ENCODE results near the gene SNRK.
"Not testable (repeated sequence)": the region's sequence is repeated elsewhere in the genome, so short reads cannot be mapped to it uniquely, and the experiment has no call there.

Gene SNRK

DNA sequence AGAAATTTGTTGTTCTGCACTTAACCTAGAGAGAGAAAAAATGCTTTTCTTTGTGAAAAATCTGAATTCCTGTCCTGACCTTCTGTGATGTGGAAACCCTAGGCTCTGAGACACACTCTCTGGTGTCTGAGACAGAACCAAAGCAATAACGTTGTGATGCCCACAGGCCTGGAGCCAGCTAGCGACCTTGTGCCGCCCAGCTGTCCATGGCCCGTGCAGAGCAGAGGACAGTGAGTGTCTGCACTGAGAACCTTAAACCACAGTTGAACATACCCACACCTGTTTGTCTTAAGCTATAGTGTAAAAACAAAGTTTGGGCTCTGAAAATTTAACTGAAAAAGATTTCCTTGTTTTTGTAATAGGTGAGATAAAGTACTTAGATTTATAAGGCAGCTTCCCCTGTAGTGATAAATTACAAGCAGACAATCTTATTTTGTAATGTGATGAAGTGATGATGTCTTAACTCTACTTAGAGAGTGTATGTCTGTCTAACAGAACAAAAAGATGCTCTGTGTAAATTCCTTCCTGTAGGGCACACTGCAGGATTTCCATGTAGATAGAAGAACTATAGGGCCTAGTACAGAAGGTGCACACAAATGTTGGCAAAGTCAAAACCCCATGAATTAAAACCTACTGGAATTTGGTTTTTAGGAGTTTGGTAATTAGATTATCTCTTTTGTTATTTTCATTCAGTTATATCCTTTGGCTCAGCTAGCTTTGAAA is 62.7 kb downstream of the SNRK start:
- no peak for DNase-seq

DNA sequence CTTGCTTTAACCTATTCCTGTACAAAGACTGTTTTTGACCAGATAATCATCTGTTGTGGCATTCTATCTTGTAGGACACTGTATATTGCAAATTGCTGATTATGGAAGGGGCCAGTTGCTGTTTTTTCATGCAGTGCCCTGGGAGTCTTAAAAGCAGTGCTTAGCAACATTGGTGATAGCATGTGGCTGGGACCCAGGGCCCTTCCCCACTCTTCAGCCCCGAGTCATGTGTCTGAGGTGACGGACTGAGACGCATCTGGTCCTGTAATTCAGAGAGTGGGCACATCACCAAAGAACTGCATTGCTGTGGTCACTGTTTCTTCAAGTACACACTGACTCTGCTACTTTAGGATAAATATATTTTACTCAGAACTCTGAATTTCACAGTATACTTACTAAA is 63.4 kb downstream of the SNRK start:
- DNase-seq = no peak

DNA sequence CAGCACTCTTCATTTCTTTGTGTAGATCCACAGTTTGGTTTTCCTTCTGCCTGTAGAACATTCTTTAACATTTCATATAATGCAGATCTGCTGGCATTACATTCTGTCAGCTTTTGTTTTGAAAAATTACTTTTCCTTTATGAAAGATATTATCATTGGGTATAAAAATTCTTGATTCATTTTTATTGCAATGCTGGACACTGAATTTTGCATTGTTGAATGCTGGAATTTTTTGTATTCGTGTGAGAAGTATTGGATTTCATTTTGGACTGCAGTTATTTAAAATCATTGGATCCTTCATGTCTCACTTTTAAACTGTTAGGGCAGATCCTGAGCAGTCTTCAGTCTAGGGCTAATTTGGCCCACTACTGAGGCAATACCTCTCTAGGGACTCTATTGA is 67.1 kb downstream of the SNRK start:
- no peak for DNase-seq

DNA sequence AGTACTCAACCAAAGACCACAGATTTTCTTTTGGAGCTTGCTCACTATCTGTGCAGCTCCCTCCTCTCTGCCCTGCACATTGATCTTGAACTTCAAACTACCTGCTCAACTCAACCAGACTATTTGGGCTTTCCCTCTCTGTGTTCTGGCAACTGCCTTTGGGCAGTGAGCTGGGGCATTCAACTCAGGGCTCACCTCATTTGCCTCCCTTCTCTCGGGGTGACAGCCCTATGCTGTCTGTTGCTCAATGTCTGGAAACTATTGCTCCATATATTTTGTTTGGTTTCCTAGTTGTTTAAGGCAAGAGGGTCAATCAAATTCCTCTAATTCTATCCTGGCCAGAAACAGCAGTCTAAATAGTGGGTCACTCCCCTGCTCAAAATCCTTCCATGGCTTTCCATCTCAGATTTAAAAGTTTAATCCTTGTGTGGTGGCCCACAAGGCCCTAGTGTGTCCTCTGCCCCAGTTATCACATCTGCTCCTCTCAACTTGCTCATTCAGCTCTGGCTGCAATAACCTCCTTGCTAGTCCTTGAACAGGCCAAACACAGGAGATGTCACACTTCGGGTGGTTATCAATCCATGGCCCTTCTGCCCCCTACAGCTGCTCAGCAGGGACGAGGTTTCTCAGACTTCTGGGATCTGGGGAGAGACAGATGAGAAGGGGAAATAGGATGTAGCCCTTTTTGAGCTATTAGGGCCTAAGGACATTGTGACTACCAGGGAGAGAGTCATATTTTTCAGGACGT is 67.8 kb downstream of the SNRK start:
- no peak for DNase-seq

DNA sequence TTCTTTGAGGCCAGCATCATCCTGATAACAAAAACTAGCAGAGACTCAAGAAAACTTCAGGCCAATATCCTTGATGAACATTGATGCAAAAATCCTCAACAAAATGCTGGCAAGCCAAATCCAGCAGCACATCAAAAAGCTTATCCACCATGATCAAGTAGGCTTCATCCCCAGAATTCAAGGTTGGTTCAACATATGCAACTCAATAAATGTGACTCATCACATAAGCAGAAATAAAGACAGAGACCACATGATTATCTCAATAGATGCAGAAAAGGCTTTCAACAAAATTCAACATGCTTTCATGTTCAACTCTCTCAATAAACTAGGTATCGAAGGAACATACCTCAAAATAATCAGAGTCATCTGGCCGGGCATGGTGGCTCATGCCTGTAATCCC is 69.7 kb downstream of the SNRK start:
- not testable (repeated sequence) for DNase-seq

DNA sequence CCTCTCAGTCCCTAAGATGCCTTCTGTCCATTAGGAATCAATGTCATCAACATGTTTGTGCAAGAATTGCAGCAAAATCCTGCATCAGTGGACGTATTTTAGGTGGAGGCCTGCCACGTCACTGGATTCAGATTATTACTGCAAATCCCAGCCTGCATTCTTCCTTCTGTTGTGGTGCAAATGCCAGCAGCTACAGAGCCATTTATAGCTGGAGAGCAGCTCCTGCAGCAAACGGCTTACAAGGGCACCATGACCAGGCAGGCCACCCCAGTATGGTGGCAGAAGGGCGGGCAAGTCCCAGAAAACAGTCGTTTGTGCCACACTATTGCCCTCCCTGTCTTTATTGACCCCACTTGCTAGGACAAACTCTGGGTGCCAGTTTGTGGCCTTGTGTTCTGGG is 74.7 kb downstream of the SNRK start:
- DNase-seq = no peak

DNA sequence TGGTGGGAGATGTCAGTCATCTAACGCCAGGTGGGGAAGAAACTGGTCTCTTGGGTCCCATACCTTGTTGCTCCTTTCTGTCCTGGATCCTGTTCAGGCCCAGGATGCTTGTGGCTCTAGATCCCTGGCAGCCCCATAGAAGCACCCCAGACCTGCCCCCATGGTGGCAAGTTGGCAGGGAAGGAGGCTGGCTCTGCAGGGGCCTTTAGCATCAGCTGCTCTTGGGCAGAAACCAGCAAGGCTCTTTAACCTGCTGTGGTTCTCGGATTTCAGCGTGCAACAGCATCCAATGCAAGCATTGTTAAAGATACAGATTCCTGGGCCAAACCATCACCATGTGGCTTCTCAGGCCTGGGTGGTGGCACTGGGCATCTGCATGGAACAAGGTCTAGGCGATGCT is 75.8 kb downstream of the SNRK start:
- DNase-seq = no peak

DNA sequence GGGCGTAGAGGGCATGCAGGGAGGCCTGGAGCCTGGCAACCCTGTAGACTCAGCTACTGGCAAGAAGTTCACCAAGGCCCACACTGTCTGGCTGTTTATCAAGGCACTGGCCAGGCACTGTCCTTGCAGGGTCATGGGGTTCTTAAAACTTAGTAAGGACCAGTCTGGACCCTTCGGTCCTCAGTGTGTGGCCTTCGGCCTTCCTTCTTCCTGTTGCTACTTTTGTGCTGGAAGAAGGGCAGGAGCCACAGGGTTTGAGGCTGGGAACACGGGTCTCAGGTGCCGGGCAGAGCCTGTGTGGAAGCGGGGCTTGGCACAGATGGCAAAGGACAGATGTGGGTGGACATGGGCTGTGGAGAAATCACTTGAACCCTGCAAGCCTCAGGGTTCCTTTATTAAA is 76.6 kb downstream of the SNRK start:
- no peak for DNase-seq

DNA sequence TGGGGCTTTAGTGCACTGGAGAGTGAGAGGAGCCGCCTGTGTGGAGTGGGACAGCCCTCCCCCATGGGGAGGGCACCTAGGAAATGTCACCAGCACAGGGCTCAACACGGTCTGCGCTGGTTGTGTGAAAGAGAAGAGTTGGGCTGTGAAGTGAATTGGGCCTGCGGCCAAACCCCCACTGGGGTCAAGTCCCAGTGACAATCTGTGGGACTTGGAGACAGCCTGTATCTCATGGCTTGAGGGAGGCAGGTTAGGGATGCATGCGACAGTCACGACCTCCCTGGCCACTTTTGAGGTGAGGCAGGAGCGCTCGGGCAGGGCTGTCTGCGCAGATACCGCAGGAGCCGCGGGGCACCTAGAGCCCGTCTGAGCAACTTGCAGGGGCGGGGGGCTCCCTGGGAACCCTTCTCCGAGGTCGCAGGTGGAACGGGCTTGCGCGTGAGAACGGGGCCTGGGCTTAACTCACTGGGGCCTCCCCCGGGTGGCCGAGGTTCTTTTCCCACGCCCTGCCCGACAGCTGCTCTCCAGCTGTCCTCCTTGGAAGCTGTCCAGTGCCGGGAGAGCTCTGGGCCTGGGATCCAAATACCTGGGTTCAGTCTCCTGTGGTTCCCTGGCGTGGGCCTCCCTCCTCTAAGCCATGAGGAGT is 77.4 kb downstream of the SNRK start:
- DNase-seq = no peak

DNA sequence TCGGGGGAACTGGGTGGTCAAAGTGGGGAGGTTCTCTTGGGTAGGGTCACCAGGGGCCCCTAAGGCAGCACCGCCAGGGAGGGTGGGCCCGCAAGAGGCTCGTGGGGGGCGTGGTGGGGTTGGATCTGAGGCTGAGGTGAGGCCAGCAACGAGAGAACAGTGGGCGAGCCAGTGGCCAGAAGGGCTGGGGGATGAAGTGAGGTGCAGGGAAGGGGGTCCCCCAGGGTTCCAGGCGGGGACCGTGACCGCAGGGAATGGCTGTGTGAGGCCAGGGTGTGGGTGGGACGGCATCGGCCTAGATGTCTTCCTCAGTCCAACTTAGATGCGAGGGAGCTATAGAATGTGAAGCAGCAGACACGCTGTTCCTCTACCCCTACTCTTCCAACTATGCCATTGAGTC is 78.2 kb downstream of the SNRK start:
- no peak for DNase-seq

DNA sequence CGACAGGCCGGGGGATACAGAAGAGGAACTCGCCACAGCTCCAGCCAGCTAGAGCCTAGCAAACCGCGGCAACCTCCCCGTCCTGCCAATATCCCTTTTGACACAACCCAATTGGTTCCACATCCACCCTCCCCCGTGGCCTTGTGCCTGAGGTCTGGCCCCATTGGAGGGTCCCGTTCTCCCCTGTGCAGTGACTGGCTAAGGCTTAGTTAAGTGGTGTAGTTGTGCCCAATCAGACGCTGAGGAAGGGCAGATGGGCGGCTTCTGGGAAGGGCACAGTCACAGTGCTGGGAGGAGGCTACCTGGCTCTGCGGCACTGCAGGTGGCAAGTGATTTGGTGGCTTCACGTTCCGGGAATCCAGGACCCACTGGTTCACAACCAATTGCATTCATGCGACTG is 78.6 kb downstream of the SNRK start:
- DNase-seq = no peak

DNA sequence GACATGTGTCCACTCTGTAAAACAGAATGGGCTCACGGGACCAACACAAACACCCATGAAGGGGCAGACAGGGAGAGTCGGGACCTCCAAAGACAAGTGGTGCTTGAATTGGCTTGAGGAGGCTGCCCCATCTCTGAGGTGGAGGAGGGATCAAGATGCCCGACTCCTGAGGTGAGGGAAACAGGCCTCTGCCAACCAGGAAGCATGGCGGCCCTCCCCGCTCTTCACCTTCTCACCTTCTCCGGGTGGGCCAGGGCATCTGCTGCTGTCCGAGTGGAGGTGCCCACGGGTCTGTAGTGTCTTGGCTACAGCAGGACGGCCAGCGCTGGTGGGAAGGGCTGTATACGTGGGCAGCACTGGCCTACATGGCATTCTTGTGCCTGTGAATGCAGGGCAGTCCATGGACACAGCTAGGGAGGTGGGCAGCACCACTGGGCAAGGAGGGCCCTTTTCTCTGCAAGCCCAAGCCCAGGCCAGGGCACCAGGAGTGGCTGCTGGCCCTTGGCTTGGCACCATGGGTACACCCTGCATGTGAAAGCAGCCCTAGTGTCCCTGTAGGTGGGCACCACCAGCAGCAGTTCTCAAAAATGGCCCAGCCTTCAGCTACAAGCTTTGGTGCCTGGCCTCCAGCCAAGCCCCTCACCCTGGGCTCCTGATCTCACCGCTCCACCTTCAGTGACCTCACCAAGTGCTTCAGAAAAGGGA is 79.4 kb downstream of the SNRK start:
- DNase-seq = no peak

DNA sequence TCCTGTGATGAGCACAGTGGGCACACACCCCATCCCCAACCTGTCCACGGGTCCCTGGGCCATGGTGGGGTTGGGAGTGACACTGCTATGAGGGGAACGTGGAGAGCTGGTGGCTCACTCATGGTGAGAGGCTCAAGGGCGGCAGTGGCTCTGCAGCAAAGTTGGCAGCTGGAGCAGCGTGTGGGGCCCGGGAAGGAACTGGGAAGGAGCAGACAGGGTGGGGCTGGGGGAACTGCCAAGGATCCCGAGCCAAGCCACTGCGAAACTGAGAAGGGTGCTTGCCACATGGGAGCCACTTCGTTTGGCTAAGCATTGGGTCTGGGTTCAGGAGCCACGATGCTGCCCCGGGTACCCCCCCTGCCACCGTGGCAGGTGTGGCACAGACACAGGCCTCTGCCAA is 80.1 kb downstream of the SNRK start:
- DNase-seq = no peak

DNA sequence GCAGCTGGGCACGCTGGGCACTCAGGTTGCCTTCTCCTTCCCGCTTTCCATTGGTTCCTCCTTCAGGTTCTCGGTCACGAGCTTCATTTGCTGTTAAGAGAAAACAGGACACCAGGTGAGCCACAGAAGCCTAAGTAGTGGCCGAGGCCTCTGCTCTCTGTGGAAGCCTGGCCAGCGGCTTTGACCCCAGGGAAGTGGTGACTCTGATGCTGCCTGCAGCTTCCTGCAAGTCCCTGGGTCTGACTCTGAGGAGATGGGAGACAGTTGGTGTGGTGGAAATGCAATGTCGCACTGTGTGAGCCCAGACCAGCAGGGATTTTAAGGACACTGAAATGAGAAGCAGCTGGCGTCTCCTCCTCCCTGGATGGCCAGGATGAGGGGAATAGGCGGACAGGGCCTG is 80.5 kb downstream of the SNRK start:
- no peak for DNase-seq

DNA sequence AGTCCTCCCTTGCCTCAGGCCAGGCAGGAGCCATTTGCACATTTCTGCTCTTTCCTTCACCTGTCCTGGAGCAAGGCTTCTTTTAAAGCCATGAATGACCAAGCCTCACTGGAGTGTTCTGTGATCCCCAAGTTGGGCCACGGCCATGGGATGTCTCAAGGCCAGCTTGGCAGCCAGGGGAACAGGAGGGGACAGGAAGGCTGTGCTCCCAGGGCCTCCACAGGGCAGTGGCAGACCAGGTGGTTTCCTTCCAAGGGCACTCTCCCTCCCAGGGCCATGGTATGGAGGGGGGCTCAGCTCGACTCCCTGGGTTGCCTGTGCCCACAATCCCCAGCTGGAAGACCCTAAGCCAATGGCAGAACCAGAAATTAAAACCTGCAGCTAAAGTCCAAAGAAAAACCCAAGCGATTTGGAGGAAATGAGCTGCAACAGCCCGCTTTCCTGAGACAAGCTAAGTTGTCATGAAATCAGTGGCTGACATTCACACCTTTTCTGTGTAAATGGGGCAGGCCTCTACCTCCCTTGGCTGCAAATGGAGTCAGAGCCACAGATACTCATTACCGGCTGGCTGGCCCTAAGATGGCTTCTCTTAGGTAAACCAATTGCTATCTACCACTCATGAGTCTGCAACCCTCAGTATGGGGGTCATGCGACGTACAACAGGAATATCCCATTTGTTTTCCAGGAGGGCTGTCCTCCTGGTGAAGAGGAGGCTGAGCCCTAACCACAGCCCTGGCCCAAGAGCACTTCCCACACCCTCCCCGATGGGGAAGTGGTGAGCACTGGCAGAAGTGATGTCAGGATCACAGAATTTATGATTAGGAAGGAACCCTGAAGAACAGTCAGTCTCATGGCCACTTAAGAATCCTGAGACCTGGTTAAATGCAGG is 83.3 kb downstream of the SNRK start:
- no peak for DNase-seq

DNA sequence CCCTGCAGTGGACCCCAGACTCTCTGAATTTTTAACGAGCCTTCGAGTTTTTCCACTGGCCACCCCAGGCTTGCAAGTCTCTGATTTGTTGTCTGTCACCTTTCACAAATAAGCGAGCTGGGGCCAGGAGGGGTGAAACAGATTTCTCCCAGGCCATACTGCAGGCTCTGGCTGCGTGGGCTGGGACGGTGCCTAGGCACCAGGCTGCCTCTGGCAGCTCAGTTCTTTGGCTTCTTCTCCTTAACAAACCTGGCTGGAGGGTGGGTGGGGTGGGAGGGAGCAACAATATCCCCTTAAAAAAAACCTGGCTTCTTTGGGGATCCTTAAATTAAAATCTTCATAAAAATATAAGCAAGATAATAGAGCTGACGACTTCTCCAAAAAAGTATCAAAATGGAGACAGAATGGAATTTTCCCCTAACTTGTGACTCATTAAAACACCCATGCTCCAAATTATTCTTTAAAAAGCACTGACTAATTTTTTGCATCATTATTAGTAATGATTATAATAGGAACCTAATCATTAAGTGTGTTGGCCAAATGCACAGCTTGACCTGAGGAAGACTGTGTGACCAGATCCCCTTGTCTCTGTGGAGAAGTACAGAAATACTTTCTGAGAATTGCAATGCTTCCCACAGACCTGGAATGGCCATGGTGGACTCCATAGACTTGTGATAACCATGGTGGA is 84.1 kb downstream of the SNRK start:
- no peak for DNase-seq

DNA sequence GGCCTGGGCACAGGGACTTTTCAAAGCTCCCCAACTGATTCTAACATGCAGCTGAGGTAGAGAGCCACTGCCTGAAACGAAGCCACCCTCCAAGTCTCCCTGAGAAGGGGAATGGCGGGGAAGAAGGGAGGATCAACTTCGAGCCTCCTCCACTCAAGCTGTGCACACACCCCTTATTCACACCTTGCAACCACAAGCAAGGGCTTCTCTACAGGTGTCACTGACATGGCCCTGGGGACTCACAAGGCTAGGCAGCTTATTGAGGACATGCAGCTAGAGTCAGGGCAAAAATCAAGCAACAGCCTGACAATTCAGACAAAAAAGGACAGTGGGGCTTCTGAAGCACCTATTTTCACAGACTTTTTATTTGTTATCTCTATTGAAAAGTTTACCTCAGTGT is 85.2 kb downstream of the SNRK start:
- DNase-seq = no peak

DNA sequence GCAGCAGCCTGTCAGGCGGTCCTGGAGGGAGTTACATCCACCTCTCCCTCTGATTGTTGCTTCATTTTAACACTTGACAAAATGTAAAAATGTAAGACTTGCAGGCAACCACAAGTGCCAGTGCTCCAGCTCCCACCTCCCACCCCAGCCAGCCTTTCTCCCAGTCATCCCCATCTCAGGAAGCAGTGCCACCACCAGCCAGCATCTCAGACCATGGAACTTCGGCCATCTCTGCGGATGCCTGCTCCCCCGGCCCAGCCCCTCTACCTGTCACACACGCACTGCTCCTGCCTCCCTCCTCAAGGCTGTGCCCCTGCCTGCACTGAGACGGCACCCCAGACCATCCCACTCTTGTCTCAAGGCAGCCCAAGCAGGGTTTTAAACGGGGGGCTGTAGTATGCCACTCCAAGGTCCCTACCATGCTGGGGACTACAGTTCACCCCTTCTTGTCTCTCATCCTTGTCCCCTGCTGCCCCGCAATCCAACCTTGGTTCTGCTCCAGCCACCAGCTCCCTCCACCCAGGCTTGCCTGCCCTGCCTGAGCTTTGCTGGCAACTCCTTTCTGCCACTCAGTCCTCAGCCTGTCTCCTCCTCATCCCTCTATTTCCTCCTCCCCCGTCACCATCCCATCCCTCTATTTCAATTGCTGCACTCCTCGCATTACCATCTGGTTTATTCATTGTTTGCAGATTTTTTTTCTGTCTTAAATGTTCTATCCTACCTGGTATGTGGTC is 85.8 kb downstream of the SNRK start:
- DNase-seq = no peak

DNA sequence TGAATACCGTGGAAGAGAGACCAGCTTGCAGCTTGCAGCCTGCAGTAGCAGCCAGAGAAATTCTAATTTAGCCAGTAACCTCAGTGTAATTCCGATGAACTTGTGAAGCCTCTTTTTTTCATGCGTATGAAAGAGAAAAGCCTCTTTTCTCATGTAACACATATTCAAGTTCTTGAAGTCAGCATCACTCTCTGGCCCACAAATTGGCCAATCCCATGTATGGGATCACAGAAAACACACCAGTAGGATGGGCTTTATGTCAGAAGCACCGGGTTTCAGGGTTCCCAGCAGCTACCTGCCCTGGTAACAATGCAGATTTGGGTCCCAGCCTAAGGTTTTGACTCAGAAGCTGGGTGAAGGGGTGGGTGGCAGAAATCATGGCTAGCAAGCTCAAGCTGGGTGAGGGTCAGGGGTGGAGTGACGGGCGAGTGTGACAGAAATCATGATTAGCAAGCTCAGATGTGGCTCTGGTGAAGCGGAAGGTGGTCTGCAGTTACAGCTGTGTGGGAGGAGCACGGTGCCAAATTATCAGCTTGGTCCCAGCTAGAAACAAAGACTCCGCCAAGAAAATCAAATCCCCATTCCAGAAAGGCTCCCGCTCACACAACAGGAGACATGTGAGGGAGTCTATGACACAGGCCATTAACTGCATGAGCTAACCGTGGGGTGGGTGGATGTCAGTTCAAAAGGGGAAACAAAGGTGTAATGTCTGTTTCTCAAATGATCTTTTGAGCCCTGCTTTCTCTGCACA is 86.6 kb downstream of the SNRK start:
- no peak for DNase-seq

DNA sequence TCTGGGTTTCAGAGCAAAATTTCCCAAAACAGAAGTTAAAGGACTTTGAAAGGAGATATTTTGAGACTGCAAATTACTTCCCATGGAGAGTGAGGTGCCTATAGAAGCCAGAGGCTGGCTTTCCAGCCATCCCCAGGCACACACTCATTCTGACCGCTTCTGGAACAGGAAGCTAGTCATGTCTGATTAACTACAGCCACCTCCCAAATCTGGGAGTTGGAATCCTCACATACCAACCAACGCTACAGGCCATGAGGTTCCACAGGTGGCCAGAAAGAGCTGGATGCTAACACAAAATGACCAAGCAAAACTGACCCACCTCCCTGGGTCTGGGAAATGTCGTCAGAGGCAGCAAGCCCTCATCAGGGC is 87.2 kb downstream of the SNRK start:
- no peak for DNase-seq

All from NK-92 treated with Interleukin-12 subunit alpha and Interleukin-12 subunit beta, amount 100 ng/mL, for 24 hours (cell line).